Superior temporal gyrus (tissue), 1 donor: Measurements from ENCODE around the gene PTBP1.
"Not testable (repeated sequence)": the region's sequence is repeated elsewhere in the genome, so short reads cannot be mapped to it uniquely, and the experiment has no call there.

Source experiments
- DNase-seq: peaks from one replicate; pipeline ENCODE4 v3.0.0-alpha.2; 2016; ENCODE audit errors: extremely low spot score

The PTBP1 gene

DNA sequence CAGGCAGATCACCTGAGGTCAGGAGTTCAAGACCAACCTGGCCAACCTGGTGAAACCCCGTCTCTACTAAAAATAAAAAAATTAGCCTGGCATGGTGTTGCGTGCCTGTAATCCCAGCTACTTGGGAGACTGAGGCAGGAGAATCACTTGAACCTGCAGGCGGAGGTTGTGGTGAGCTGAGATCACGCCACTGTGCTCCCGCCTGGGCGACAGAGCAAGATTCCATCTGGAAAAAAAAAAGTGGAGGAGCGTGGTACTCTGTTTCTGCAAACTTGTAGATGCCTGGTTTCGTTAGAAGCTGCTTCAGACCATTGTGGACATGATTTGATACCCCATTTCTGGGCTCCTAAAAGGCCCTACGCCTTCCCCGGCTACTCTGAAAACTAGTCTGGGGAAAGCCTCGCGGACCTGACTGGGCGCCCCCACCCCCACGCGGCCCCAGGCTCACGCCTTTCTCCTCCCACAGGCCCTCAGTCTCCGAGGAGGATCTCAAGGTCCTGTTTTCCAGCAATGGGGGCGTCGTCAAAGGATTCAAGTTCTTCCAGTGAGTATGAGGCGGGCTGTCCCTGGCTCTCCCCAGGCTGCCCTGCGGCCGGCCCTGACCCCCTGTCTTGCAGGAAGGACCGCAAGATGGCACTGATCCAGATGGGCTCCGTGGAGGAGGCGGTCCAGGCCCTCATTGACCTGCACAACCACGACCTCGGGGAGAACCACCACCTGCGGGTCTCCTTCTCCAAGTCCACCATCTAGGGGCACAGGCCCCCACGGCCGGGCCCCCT is 13.0 kb downstream of the PTBP1 start:
- no peak for DNase-seq

DNA sequence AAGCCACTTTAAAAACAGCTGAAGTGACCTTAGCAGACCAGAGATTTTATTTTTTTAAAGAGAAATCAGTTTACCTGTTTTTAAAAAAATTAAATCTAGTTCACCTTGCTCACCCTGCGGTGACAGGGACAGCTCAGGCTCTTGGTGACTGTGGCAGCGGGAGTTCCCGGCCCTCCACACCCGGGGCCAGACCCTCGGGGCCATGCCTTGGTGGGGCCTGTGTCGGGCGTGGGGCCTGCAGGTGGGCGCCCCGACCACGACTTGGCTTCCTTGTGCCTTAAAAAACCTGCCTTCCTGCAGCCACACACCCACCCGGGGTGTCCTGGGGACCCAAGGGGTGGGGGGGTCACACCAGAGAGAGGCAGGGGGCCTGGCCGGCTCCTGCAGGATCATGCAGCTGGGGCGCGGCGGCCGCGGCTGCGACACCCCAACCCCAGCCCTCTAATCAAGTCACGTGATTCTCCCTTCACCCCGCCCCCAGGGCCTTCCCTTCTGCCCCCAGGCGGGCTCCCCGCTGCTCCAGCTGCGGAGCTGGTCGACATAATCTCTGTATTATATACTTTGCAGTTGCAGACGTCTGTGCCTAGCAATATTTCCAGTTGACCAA is 13.7 kb downstream of the PTBP1 start:
- no peak for DNase-seq

DNA sequence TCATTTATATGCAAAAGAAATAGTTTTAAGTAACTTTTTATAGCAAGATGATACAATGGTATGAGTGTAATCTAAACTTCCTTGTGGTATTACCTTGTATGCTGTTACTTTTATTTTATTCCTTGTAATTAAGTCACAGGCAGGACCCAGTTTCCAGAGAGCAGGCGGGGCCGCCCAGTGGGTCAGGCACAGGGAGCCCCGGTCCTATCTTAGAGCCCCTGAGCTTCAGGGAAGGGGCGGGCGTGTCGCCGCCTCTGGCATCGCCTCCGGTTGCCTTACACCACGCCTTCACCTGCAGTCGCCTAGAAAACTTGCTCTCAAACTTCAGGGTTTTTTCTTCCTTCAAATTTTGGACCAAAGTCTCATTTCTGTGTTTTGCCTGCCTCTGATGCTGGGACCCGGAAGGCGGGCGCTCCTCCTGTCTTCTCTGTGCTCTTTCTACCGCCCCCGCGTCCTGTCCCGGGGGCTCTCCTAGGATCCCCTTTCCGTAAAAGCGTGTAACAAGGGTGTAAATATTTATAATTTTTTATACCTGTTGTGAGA is 14.3 kb downstream of the PTBP1 start:
- no peak for DNase-seq

DNA sequence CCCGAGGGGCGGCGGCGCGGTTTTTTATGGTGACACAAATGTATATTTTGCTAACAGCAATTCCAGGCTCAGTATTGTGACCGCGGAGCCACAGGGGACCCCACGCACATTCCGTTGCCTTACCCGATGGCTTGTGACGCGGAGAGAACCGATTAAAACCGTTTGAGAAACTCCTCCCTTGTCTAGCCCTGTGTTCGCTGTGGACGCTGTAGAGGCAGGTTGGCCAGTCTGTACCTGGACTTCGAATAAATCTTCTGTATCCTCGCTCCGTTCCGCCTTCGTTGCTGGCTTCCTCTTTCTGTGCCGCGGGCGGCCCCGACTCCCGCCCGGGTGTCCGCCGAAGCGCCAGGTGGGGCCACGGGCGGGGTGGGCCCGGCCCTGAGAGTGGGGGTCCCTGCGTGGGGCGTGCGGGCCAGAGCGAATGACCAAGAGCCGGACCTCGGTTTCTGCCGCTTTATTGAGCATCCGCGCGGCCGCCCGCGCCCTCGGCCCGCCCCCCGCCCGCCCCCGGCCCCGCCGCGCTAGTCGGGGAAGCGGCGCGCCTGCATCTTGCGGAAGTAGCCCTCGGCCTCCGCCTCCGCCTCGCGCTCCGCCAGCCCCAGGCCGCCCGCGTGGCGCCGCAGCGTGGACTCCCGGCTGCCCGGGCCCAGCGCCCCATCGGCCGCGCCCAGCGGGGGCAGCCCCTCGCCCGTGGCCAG is 14.9 kb downstream of the PTBP1 start:
- no peak for DNase-seq

DNA sequence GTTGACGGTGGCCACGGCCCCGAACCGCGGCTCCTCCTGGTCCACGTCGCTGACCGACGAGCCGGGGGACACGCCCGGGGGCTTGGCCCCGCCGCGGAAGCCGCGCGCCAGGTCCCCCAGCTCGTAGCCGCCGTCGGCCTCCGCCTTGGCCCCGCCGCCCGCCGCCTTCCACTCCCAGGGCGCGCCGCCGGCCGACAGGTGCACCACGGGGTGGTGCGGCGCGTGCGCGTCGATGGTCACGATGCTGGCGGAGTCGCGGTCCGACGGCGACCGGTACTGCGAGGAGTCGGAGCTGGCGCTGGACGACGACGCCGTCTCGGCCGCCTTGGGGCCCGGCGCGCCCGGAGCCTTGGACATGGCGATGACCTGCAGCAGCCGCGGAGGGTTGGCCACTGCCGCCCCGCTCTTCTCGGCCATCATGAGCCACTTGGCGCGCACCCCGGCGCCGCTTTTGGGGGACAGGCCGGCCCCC is 15.5 kb downstream of the PTBP1 start:
- DNase-seq, result no peak

DNA sequence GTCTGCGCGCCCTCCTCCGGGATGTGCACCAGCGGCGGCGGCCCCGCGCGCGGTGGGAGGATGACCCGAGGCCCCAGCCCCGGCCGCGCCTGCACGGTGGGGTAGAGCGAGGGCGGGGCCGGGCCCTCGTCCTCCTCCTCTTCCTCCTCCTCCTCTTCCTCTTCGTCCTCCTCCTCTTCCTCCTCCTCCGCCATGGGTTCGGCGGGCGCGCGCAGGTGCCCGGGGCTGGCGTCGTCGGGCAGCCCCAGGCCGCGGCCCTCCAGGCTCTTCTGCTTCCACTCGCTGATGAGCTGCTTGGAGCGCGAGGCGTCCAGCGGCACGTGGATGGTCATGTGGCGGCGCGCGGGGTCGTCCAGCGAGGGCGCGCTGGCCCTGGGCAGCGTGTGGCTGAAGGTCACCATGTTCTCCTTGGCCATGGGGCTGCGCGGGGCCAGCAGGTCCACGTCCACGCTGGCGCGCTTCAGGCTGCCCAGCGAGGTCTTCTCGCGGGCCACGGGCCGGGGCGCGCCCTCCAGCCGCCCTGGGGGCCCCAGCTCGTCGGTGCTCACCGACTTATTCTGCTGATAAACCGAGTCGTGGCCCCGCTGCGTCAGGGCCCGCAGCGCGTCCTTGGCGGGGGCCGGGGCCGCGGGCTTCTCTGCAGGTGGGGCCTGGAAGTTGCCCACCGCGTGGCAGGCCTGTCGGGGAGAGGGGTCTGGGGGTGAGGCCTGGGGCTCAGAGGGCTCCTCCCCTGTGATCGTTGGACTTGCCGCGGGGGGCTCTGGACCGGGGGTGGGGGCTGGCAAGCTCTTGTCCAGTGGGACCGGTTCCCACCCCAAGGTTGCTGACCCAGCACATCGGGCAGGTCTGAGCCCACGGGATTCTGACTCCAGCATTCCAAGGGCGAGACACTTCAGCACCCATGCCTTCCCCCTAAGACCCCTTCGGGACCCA is 16.2 kb downstream of the PTBP1 start:
- no peak for DNase-seq

DNA sequence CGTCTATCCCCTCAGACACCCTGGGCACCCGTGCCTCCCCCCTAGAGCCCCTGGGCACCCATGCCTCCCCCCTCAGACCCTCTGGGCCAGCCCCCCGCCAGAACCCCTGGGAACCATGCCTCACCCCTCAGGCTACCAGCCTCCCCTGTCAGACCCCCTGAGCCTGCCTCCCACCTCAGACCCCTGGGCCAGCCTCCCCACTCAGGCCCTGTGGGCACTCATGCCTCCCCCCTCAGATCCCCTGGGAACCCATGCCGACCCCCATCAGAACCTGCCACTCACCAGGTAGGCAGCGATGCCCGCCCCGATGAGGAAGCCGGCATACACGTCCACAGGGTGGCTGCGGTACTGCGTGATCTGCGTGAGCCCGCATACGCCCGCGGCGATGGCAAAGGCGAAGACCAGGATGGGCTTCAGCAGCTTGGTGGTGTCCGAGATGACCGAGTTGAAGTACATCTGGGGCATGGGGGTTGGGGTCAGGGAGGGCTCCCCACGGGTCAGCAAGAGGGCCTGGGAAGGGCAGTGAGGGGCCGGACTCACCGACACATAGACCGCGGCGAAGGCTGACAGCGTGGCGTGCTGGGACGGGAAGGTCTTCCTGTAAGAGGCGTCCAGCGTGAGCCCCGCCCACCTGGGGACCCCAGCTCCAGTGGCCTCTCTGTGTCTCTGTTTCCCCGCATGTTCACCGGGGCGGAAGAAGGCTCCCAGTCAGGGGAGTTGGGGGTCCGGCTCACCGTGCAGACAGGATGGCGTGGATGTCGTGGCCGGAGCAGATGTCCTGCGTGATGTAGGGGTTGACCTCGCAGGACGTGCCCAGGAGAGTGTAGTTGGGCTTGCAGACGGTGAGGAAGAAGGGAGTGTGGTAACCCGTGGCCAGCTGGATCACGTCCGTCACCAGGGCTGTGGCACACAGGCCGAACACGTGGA is 17.2 kb downstream of the PTBP1 start:
- DNase-seq, result no peak

DNA sequence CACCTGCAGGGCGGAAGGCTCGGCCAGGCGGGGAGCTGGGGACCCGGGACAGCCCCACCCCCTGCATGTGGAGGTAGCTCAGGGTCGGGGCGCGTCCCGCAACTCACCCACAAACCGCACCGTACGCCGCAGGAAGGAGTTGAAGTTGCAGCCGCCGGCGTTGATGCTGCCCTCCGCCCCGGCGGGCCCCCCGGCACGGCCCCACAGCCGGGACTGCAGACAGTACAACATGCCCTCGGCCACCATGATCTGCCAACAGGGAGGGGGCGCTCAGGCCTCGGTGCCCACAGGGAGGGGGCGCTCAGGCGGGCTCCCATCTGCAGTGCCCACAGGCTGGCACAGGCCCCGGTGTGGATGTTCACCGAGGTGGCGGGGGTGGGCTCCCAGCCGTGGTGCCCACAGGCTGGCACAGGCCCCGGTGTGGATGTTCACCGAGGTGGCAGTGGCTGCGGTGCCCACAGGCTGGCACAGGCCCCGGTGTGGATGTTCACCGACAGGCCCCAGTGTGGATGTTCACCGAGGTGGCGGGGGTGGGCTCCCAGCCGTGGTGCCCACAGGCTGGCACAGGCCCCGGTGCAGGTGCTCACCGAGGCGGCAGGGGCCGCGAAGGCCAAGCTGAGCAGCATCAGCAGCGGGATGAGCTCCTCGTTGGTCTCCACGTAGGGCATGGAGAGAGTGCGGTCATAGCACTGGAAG is 18.0 kb downstream of the PTBP1 start:
- no peak for DNase-seq

DNA sequence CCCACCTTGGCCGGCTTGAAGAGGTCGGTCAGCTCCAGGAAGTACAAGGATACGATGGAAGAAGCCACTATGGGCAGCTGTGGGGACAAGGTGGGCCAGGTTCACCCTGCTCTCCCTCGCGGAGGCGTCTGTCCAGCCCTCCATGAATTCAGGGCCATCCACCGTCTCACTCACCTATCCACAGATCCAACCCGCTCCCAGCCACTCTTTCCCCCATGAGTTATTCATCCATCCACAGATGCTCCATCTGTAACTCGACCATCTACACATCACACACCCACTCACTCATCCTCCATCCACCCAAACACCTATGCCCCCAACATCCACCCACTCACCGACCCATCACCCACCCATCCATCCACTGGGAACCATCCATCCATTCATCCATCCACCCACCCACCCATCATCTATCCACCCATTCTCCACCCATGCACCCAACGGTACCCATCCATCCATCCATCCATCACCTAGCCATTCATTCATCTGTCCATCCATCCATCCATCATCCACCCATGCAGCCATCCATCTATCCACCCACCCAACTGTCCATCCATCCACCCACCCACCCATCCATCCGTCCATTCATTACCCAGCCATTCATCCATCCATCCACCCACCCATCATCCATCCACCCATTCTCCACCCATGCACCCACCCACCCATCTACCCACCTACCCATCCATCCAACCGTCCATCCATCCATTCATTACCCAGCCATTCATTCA is 18.7 kb downstream of the PTBP1 start:
- no peak for DNase-seq

DNA sequence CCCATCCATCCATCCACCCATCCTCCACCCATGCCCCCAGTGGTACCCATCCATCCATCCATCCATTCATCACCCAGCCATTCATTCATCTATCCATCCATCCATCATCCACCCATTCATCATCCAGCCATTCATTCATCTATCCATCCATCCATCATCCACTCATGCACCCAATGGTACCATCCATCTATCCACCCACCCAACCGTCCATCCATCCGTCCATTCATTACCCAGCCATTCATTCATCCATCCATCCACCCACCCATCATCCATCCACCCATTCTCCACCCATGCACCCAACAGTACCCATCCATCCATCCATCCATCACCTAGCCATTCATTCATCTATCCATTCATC is 19.2 kb downstream of the PTBP1 start:
- DNase-seq, result no peak

DNA sequence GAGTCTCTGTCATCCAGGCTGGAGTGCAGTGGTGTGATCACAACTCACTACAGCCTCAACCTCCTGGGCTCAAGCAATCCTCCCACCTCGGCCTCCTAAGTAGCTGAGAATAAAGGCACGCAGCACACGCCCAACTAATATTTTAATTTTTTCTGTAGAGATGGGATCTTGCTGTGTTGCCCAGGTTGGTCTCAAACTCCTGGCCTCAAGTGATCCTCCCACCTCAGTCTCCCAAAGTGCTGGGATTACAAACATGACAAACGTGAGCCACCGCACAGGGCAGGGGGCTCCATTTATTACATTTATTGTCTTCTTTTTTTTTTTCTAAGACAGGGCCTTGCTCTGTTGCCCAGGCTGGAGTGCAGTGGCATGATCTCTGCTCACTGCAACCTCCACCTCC is 23.0 kb downstream of the PTBP1 start:
- DNase-seq, result not testable (repeated sequence)

DNA sequence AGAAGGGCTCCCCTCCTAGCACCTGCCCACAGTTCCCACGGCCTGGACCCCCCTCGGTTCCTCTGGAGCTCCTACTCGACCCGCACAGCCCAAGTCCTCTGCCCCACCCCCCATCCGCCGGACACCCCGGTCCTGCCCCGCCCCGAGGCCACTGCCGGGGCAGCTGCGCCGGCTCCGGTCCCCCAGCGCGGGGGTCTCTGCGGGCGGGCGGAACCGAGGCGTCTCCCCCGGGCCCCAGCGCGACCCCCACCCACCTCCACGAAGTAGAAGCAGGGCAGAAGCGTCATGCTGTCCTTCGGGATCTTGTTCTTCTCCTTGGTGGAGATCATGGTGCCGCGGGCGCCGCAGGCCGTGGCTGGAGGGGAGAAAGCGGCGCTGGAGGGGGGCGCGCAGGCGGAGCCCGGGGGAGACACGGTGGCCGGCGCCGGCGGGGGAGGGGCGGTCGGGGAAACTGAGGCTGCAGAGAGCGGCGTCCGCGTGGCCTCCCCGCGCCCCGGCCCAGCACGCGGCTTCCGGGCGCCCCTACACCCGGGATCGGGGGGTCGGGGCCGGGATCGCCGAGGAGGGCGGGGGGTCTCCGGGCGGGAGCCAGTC is 24.1 kb downstream of the PTBP1 start:
- no peak for DNase-seq

DNA sequence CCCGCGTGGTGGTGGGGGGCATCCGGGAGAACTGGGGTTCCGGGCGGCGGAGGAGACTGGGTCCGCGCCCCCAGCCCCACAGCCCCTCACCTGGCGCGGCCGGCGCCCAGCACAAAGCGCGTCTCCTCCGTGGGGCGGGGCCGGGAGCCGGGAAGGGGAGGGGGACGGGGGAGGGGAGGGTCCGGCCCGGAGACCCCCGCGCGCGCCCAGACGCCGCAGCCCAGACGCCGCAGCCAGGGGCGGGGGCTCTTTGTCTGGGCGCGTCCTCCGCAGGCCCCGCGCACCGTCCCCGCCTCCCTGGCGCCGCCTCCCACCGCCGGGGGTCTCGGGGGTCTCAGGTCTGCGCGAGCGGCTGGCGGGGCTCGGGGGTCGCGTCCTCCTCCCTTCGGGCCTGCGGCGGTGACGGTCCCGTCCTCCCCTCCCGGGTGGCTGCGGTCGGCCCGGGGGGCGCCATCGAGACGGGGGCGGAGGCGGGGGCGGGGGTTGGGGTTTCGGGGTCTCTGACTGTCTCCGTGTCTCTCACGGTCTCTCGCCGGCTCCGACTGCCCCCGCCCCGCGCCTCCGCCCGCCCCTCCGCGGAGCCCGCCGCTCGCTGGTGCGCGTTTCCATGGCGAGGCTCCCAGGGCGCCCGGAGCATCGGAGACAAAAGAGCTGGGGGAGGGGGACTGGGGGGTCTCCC is 24.7 kb downstream of the PTBP1 start, which contains the start of gene PLPPR3:
Gene PLPPR3, minus strand, starts transcription at position 131 of the 679 bp plus-strand sequence. CDS start 396 bp downstream, outside the sequence.
- DNase-seq, result no peak

DNA sequence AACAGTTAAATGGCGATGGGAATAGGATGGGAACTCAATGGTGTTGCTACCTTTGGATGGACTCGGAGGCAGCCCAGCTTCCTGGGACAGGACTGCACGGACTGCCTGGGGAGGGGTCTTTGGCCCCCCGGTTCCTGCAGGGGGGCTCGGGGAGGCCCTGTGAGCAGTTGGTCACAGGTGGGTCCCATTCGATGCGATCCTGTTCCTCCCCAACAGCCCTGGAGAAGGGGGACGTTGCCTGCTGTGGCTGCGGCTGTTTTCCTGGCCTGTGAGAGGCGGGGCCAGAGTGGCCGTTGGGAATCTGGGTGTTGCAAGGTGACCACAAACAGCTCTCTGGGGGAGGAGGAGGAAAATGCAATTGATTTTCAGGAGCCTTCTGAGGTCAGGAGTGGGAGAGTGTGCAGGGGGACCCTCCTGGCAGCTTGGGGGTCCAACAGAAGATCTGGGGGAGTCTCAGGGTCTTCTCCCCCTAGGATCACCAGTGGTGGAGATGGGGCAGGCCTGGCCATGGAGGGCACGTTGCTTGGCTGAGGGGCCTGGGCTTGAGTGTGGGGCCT is 26.4 kb downstream of the PTBP1 start:
- no peak for DNase-seq

DNA sequence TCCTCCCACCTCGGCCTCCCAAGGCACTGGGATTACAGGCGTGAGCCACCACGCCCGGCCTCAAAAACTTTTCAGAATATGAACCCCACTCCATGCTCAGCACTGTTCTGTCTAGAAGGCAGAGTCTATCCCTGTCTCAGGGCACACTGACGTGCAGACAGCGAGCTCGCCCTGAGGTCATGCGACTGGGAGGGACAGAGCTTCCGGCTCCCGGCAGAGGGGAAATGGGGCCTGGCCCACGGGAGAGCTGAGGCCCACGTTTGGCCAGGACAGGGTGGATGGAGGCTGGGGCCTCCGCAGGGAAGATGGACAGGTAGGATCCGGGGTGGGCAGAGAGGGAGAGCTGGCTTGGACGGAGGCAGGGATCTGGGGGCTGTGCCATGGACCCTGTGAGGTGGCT is 27.6 kb downstream of the PTBP1 start:
- DNase-seq, result no peak

DNA sequence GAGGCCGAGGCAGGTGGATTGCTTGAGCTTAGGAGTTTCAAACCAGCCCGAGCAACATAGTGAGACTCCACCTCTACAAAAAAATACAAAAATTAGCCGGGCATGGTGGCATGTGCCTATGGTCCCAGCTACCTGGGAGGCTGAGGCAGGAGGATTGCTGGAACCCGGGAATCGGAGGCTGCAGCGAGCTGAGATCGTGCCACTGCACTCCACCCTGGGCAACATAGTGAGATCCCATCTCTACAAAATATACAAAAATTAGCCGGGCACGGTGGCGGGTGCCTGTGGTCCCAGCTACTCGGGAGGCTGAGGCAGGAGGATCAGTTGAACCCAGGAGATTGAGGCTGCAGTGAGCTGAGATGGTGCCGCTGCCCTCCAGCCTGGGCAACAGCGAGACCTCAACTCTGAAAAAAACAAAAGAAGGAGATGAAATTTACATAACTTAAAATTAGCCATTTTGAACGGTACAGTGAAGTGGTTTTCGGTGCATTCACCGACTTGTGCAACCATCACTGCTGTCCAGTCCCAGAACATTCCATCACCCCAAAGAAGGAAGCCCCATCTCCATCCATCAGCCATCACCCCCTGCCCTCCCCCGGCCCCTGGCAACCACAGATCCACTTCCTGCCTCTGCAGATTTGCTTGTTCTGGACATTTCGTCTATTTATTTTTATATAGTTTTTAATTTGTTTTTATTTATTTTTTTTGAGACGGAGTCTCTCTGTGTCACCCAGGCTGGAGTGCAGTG is 28.8 kb downstream of the PTBP1 start:
- DNase-seq, result no peak

DNA sequence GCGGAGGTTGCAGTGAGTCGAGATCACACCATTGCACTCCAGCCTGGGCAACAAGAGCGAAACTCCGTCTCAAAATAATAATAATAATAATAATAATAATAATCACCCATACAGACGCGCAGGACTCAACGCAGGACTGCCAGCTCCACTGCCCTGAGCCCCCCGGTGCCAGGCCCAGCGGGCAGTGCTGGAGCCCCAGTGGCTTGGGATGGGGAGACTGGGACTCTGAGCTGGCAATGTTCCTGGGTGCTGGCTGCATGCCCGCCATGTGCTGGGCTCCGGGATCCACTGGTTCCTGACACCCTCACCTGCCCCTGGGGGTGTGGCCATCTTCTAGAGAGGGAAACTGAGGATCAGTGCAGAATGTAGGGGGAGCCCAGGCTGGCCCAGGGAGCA is 30.1 kb downstream of the PTBP1 start:
- DNase-seq, result no peak
